Neuronal stem cell (in vitro differentiated cells): ENCODE measurements around the gene TRAK2.

Experiments
- DNase-seq: peaks from one replicate; pipeline ENCODE4 v3.0.0-alpha.2; 2013; ENCODE audit warnings: low spot score
- H2AFZ ChIP-seq: one replicate; pipeline ENCODE4 v1.6.1; 2013; ENCODE audit warnings: mild to moderate bottlenecking, low read length, inconsistent platforms
- H2AK5ac ChIP-seq: 2 replicates; pipeline ENCODE4 v1.6.1; 2013; ENCODE audit warnings: low read depth, mild to moderate bottlenecking, inconsistent platforms, low read length, moderate library complexity, mixed read lengths
- H2BK120ac ChIP-seq: 2 replicates; pipeline ENCODE4 v1.6.1; 2013; ENCODE audit warnings: low read depth, mild to moderate bottlenecking, inconsistent platforms, low read length, moderate library complexity, mixed read lengths
- H2BK12ac ChIP-seq: one replicate; pipeline ENCODE4 v1.6.1; 2013; ENCODE audit warnings: low read length, inconsistent platforms
- H2BK15ac ChIP-seq: 2 replicates; pipeline ENCODE4 v1.6.1; 2013; ENCODE audit warnings: mild to moderate bottlenecking, low read length, inconsistent platforms, mixed read lengths
- H2BK5ac ChIP-seq: one replicate; pipeline ENCODE4 v1.6.1; 2013; ENCODE audit warnings: inconsistent platforms, mild to moderate bottlenecking, low read length, moderate library complexity
- H3K14ac ChIP-seq: one replicate; pipeline ENCODE4 v1.6.1; 2013; ENCODE audit warnings: low read length, inconsistent platforms
- H3K18ac ChIP-seq: 2 replicates; pipeline ENCODE4 v1.6.1; 2013; ENCODE audit warnings: low read length, inconsistent platforms
- H3K23ac ChIP-seq: 2 replicates; pipeline ENCODE4 v1.6.1; 2013; ENCODE audit warnings: low read depth, mild to moderate bottlenecking, mixed read lengths, low read length, inconsistent platforms; ENCODE audit not compliant: poor library complexity
- H3K27ac ChIP-seq: replicated peaks from 3 replicates; pipeline ENCODE4 v1.5.1; 2013; ENCODE audit warnings: low read length, inconsistent platforms
- H3K27me3 ChIP-seq, 3 experiments: 2 replicates each; pipeline ENCODE4 v1.6.1; 2013; ENCODE audit warnings: low read length in 3 of 3, mild to moderate bottlenecking in 2 of 3, inconsistent platforms in 1 of 3, low read depth in 1 of 3, mixed read lengths in 1 of 3, moderate library complexity in 1 of 3; ENCODE audit not compliant: control insufficient read depth in 3 of 3, insufficient read depth in 3 of 3
- H3K36me3 ChIP-seq, 2 donors: replicated peaks in 1 of 2; 2 replicates each; pipeline ENCODE4 v1.6.1; 2013; ENCODE audit warnings: low read length in 2 of 2; ENCODE audit not compliant: control insufficient read depth in 2 of 2, insufficient read depth in 2 of 2
- H3K4ac ChIP-seq: 2 replicates; pipeline ENCODE4 v1.6.1; 2013; ENCODE audit warnings: inconsistent platforms, mild to moderate bottlenecking, low read length, moderate library complexity
- H3K4me1 ChIP-seq, 2 donors: 1 replicate in 1 of 2; 2 replicates in 1 of 2; pipeline ENCODE4 v1.6.1; 2013; ENCODE audit warnings: low read length in 2 of 2, low read depth in 1 of 2; ENCODE audit not compliant: control insufficient read depth in 2 of 2, insufficient read depth in 1 of 2
- H3K4me2 ChIP-seq: one replicate; pipeline ENCODE4 v1.6.1; 2013; ENCODE audit warnings: mild to moderate bottlenecking, low read length, inconsistent platforms; ENCODE audit not compliant: insufficient read depth, poor library complexity, severe bottlenecking
- H3K4me3 ChIP-seq, 2 donors: 2 replicates each; pipeline ENCODE4 v1.5.1; 2013; ENCODE audit warnings: low read length in 2 of 2, mild to moderate bottlenecking in 2 of 2, inconsistent platforms in 1 of 2, moderate library complexity in 1 of 2
- H3K79me1 ChIP-seq: one replicate; pipeline ENCODE4 v1.6.1; 2013; ENCODE audit warnings: low read depth, mild to moderate bottlenecking, inconsistent platforms, low read length, moderate library complexity
- H3K9ac ChIP-seq: one replicate; pipeline ENCODE4 v1.6.1; 2013; ENCODE audit warnings: mild to moderate bottlenecking, low read depth, low read length, inconsistent platforms; ENCODE audit not compliant: poor library complexity
- H3K9me3 ChIP-seq, 2 donors: replicated peaks in 1 of 2; 2 replicates each; pipeline versions ENCODE3 to v1.6.1; 2013; ENCODE audit warnings: low read length in 2 of 2, mild to moderate bottlenecking in 2 of 2, inconsistent platforms in 1 of 2, low read depth in 1 of 2, mixed read lengths in 1 of 2, moderate library complexity in 1 of 2; ENCODE audit not compliant: control insufficient read depth in 2 of 2, insufficient read depth in 1 of 2
- H4K8ac ChIP-seq: one replicate; pipeline ENCODE4 v1.6.1; 2013; ENCODE audit warnings: low read depth, mild to moderate bottlenecking, inconsistent platforms, low read length, moderate library complexity
- H4K91ac ChIP-seq: one replicate; pipeline ENCODE4 v1.6.1; 2013; ENCODE audit warnings: low read length, low read depth, mild to moderate bottlenecking, inconsistent platforms; ENCODE audit not compliant: poor library complexity
- WGBS, 2 donors: extraction: QIAGEN DNeasy Blood & Tissue Kit; methylation state at CpG; one replicate each; pipeline ENCODE4 v1.1.7; 2013; ENCODE audit warnings: missing lambda C conversion rate in 2 of 2, mixed read lengths in 1 of 2; ENCODE audit not compliant: insufficient read length in 2 of 2, insufficient replicate concordance in 1 of 2; ENCODE audit errors: extremely low coverage in 2 of 2; 5-methylcytosine and 5-hydroxymethylcytosine counted together

Gene TRAK2

GRCh38 chr2:201411421-201411820 is 39.8 kb downstream of the TRAK2 start:
- no peak overlapping the region for H2BK15ac ChIP-seq
- DNase-seq, result no peak
- H2AK5ac ChIP-seq, result no peak overlapping the region

GRCh38 chr2:201408931-201409330 is 42.3 kb downstream of the TRAK2 start:
- Histone ChIP-seq H3K27me3 (no peaks in the 10 kb centered on the region), H3K4me3 (no peak overlapping the region), H3K9me3 (no peaks in the 10 kb centered on the region), H4K8ac (no peak overlapping the region), H3K9ac (no peak overlapping the region), H2AFZ (no peak overlapping the region), H3K27ac (no peak overlapping the region), H2BK120ac (no peak overlapping the region), H4K91ac (no peak overlapping the region), H2AK5ac (no peak overlapping the region), H2BK5ac (no peak overlapping the region), H2BK12ac (no peak overlapping the region), H3K18ac (no peak overlapping the region), H3K4me2 (no peak overlapping the region), H3K4ac (no peak overlapping the region), H3K14ac (no peak overlapping the region), H2BK15ac (no peak overlapping the region), H3K23ac (no peak overlapping the region), H3K4me1 (peaks cover 0 to 4% of the 10 kb centered on the region in 2 donors), H3K36me3 (no peaks in the 10 kb centered on the region), H3K79me1 (no peaks in the 10 kb centered on the region)
- no CpG with 5 or more reads among the region's 3 CpGs for WGBS, 2 donors
- no peak for DNase-seq

More at GRCh38 chr2:201411421-201411820, 39.8 kb downstream of the TRAK2 start:
- Histone ChIP-seq H4K91ac (no peak overlapping the region), H3K4ac (no peak overlapping the region), H3K18ac (no peak overlapping the region), H3K23ac (no peak overlapping the region), H2BK5ac (no peak overlapping the region), H3K79me1 (no peaks in the 10 kb centered on the region), H3K36me3 (no peaks in the 10 kb centered on the region), H3K4me3 (no peak overlapping the region), H3K14ac (no peak overlapping the region), H3K27ac (no peak overlapping the region), H2BK120ac (no peak overlapping the region), H3K4me2 (no peak overlapping the region), H3K4me1 (no peaks in the 10 kb centered on the region), H4K8ac (no peak overlapping the region), H2AFZ (no peak overlapping the region), H2BK12ac (no peak overlapping the region), H3K9ac (no peak overlapping the region), H3K27me3 (no peaks in the 10 kb centered on the region), H3K9me3 (no peaks in the 10 kb centered on the region)

- Histone ChIP-seq H3K23ac (no peak overlapping the region), H3K9ac (no peak overlapping the region), H2BK12ac (no peak overlapping the region), H3K27me3 (no peaks in the 10 kb centered on the region), H3K79me1 (no peaks in the 10 kb centered on the region), H3K4ac (no peak overlapping the region), H3K18ac (no peak overlapping the region), H2BK120ac (no peak overlapping the region), H3K4me3 (no peak overlapping the region), H2BK15ac (no peak overlapping the region), H4K8ac (no peak overlapping the region), H3K27ac (no peak overlapping the region), H3K9me3 (no peaks in the 10 kb centered on the region), H2AFZ (no peak overlapping the region), H3K36me3 (no peaks in the 10 kb centered on the region), H4K91ac (no peak overlapping the region), H2BK5ac (no peak overlapping the region), H3K14ac (no peak overlapping the region), H2AK5ac (no peak overlapping the region), H3K4me1 (peaks cover 2 to 11% of the 10 kb centered on the region in 2 donors), H3K4me2 (no peak overlapping the region)
- no CpG with 5 or more reads among the region's 2 CpGs for WGBS, 2 donors
- no peak for DNase-seq
Observed at GRCh38 chr2:201407265-201407664, 44.0 kb downstream of the TRAK2 start.

GRCh38 chr2:201406077-201406662 is 45.1 kb downstream of the TRAK2 start:
- no peak overlapping the region for H4K91ac ChIP-seq
- no peaks in the 10 kb centered on the region for H3K9me3 ChIP-seq
- peaks cover 2 to 11% of the 10 kb centered on the region in 2 donors for H3K4me1 ChIP-seq
- no peak overlapping the region for H3K4me3 ChIP-seq
- H3K23ac ChIP-seq, result no peak overlapping the region
- no peaks in the 10 kb centered on the region for H3K27me3 ChIP-seq
- no peak overlapping the region for H2BK5ac ChIP-seq
- H4K8ac ChIP-seq, result no peak overlapping the region
- H2BK12ac ChIP-seq, result no peak overlapping the region
- H3K4me2 ChIP-seq, result no peak overlapping the region
- no peak for DNase-seq
- H2BK15ac ChIP-seq, result no peak overlapping the region
- no peaks in the 10 kb centered on the region for H3K36me3 ChIP-seq
- no peak overlapping the region for H2BK120ac ChIP-seq
- H2AFZ ChIP-seq, result no peak overlapping the region
- no peak overlapping the region for H3K4ac ChIP-seq
- no peak overlapping the region for H3K9ac ChIP-seq
- H2AK5ac ChIP-seq, result no peak overlapping the region
- H3K14ac ChIP-seq, result no peak overlapping the region
- no peaks in the 10 kb centered on the region for H3K79me1 ChIP-seq
- no peak overlapping the region for H3K18ac ChIP-seq
- no peak overlapping the region for H3K27ac ChIP-seq
- no CpG with 5 or more reads among the region's 3 CpGs for WGBS, 2 donors
